Right cardiac atrium (tissue), 5 donors: ENCODE data around the gene EEFSEC. TPM values are rescaled to one million over a fixed set of nuclear protein-coding genes. Genes with fewer than 3 reads are reported as not detected.

Experiments
- ATAC-seq, 2 donors: fragments of 200-7000 bp; cut with Tn5 transposase; one replicate each; pipeline versions ENCODE4 v1.8.0 to v1.9.1; 2020; ENCODE audit warnings: moderate library complexity in 2 of 2, mild to moderate bottlenecking in 1 of 2
- DNase-seq, 3 donors: peaks; one replicate each; pipeline ENCODE4 v3.0.0-alpha.2; 2020
- H3K27ac ChIP-seq: one replicate; pipeline ENCODE4 v1.5.1; 2013; ENCODE audit warnings: mild to moderate bottlenecking, low read length, control low read depth, moderate library complexity
- H3K27me3 ChIP-seq: one replicate; pipeline ENCODE4 v1.6.1; 2013; ENCODE audit not compliant: control insufficient read depth, insufficient read depth
- H3K4me1 ChIP-seq: one replicate; pipeline ENCODE4 v1.6.1; 2013; ENCODE audit warnings: low read length; ENCODE audit not compliant: control insufficient read depth, insufficient read depth
- H3K4me3 ChIP-seq: one replicate; pipeline ENCODE4 v1.5.1; 2013; ENCODE audit warnings: low read length, control low read depth
- H3K9me3 ChIP-seq: one replicate; pipeline ENCODE4 v1.6.1; 2013; ENCODE audit warnings: low read length; ENCODE audit not compliant: control insufficient read depth
- WGBS: extraction: QIAGEN DNeasy Blood & Tissue Kit; methylation state at CpG from one replicate; pipeline ENCODE4 v1.1.7; 2013; 5-methylcytosine and 5-hydroxymethylcytosine counted together
- intact Hi-C, 4 donors: fragments of 100-400 bp; cut with DNase I; formaldehyde crosslinking; loops; one replicate each; pipeline versions ENCODE4 v1.11.0 to v1.14.0; 2022 to 2023
- polyA plus RNA-seq: library from polyadenylated mRNA; stranded (reverse); fragments of 200-250 nt; gene quantifications from one replicate; pipeline ENCODE4 v1.2.3, GENCODE V29; 2013
- total RNA-seq, 4 donors: library from RNA; stranded (reverse); fragmentation: NEBNext Ultra II Directional; extraction: Animal tissue kit (Norgen Biotek cat#: 25700); gene quantifications; one replicate each; pipeline ENCODE4 v1.2.1, GENCODE V29; 2021
- donor health status: healthy with polysubstance abuse.
- donor health status: DM: no; HTN: yes; CAD: no.
- donor health status: DM: no; HTN: no; CAD: no.
- donor health status: DM: no; HTN: yes; CAD: no; lungs with severe emphysema.
- donor health status: DM: yes; HTN: yes; CAD: no.

The EEFSEC gene
- total and polyA plus RNA-seq, 5 donors: 14.7 to 17.6 (median 15.6) TPM

GRCh38 chr3:128263946-128264345 is 110.7 kb downstream of the EEFSEC start:
- WGBS: 79% methylated on average over 6 of the region's 6 CpGs
- Histone ChIP-seq H3K27ac (no peak overlapping the region), H3K9me3 (no peaks in the 10 kb centered on the region), H3K27me3 (no peaks in the 10 kb centered on the region), H3K4me1 (no peaks in the 10 kb centered on the region), H3K4me3 (no peak overlapping the region)
- intact Hi-C loops: no loop called here
- DNase-seq: peak in 1 of 3 donors; percentile 23
- ATAC-seq: no peak

- peak in 1 of 2 donors; percentile 48 for ATAC-seq
- no peaks in the 10 kb centered on the region for H3K27me3 ChIP-seq
- 12% methylated on average over 1 of the region's 1 CpG for WGBS
- DNase-seq: peak in 2 of 3 donors; percentile 55 to 65
- H3K4me1 ChIP-seq: no peaks in the 10 kb centered on the region
- H3K4me3 ChIP-seq: no peak overlapping the region
- H3K27ac ChIP-seq: no peak overlapping the region
- no peaks in the 10 kb centered on the region for H3K9me3 ChIP-seq
- intact Hi-C loops: no loop called here
These were observed 113.2 kb downstream of the EEFSEC start for GRCh38 chr3:128266453-128266852.

- Histone ChIP-seq H3K27me3 (no peaks in the 10 kb centered on the region), H3K4me3 (no peak overlapping the region), H3K9me3 (no peaks in the 10 kb centered on the region), H3K27ac (no peak overlapping the region), H3K4me1 (no peaks in the 10 kb centered on the region)
- DNase-seq (no peak), ATAC-seq (no peak)
- intact Hi-C loops: no loop called here
- 68% methylated on average over 4 of the region's 4 CpGs for WGBS
These were observed 114.3 kb downstream of the EEFSEC start for GRCh38 chr3:128267541-128267940.

- 90% methylated on average over 11 of the region's 11 CpGs for WGBS
- peaks cover 6% of the 10 kb centered on the region for H3K4me1 ChIP-seq
These were observed 115.9 kb downstream of the EEFSEC start for GRCh38 chr3:128269006-128269775.

GRCh38 chr3:128269796-128270195 is 116.5 kb downstream of the EEFSEC start:
- intact Hi-C loops: no loop called here

More at GRCh38 chr3:128269006-128269775, 115.9 kb downstream of the EEFSEC start:
- Histone ChIP-seq H3K27ac (no peak overlapping the region), H3K9me3 (no peaks in the 10 kb centered on the region), H3K4me3 (no peak overlapping the region), H3K27me3 (no peaks in the 10 kb centered on the region)
- DNase-seq (no peak), ATAC-seq (no peak)
- intact Hi-C loops: no loop called here

GRCh38 chr3:128270559-128271492 is 117.5 kb downstream of the EEFSEC start:
- 86% methylated on average over 7 of the region's 7 CpGs for WGBS
- DNase-seq: no peak
- H3K4me3 ChIP-seq: no peak overlapping the region
- H3K27ac ChIP-seq: no peak overlapping the region
- H3K9me3 ChIP-seq: no peaks in the 10 kb centered on the region
- no peak for ATAC-seq
- intact Hi-C loops: no loop called here
- no peaks in the 10 kb centered on the region for H3K27me3 ChIP-seq
- peaks cover 8% of the 10 kb centered on the region for H3K4me1 ChIP-seq

More at GRCh38 chr3:128269796-128270195, 116.5 kb downstream of the EEFSEC start:
- Histone ChIP-seq H3K27ac (no peak overlapping the region), H3K9me3 (no peaks in the 10 kb centered on the region), H3K27me3 (no peaks in the 10 kb centered on the region), H3K4me1 (peaks cover 7% of the 10 kb centered on the region), H3K4me3 (no peak overlapping the region)
- no peak for DNase-seq
- no peak for ATAC-seq
- WGBS: 73% methylated on average over 3 of the region's 3 CpGs

GRCh38 chr3:128271536-128272332 is 118.5 kb downstream of the EEFSEC start:
- Histone ChIP-seq H3K4me1 (peaks cover 9% of the 10 kb centered on the region), H3K9me3 (no peaks in the 10 kb centered on the region), H3K4me3 (no peak overlapping the region), H3K27me3 (no peaks in the 10 kb centered on the region), H3K27ac (no peak overlapping the region)
- ATAC-seq (no peak), DNase-seq (no peak)
- intact Hi-C loops: no loop called here
- 85% methylated on average over 11 of the region's 11 CpGs for WGBS

GRCh38 chr3:128273109-128273840 is 120.0 kb downstream of the EEFSEC start:
- Histone ChIP-seq H3K4me1 (peaks cover 17% of the 10 kb centered on the region), H3K4me3 (no peak overlapping the region), H3K27ac (peak overlapping the region; percentile 13), H3K27me3 (no peaks in the 10 kb centered on the region), H3K9me3 (no peaks in the 10 kb centered on the region)
- DNase-seq (peak in 2 of 3 donors; percentile 70 to 76), ATAC-seq (peak; percentile 62 to 85)
- intact Hi-C loops: no loop called here
- WGBS: 47% methylated on average over 5 of the region's 5 CpGs

GRCh38 chr3:128273841-128274573 is 120.7 kb downstream of the EEFSEC start:
- Histone ChIP-seq H3K4me1 (peaks cover 19% of the 10 kb centered on the region), H3K4me3 (no peak overlapping the region), H3K27ac (peak overlapping the region; percentile 13), H3K27me3 (no peaks in the 10 kb centered on the region), H3K9me3 (no peaks in the 10 kb centered on the region)
- DNase-seq (peak in 1 of 3 donors; percentile 34), ATAC-seq (no peak)
- intact Hi-C loops: no loop called here
- 87% methylated on average over 11 of the region's 11 CpGs for WGBS
